GM10266 (cell line): ENCODE data around the gene PDE4B.

Source experiments
- DNase-seq: peaks from one replicate; pipeline ENCODE4 v3.0.0; 2012; ENCODE audit errors: extremely low spot score
- CTCF ChIP-seq: IDR thresholded peaks from 2 replicates; pipeline ENCODE4 v1.5.1; 2012; ENCODE audit warnings: mild to moderate bottlenecking, low read depth; ENCODE audit not compliant: control insufficient read depth, insufficient read depth; ENCODE audit errors: missing control alignments

PDE4B gene

GRCh38 chr1:65813956-65814355, 21.3 kb downstream of the PDE4B start:
- DNase-seq: no peak

GRCh38 chr1:65814752-65815151, 22.1 kb downstream of the PDE4B start:
- no peak for TF ChIP-seq CTCF

More at GRCh38 chr1:65813956-65814355, 21.3 kb downstream of the PDE4B start:
- no peak for TF ChIP-seq CTCF

GRCh38 chr1:65817891-65818290, 25.2 kb downstream of the PDE4B start:
- no peak for TF ChIP-seq CTCF
- no peak for DNase-seq

More at GRCh38 chr1:65814752-65815151, 22.1 kb downstream of the PDE4B start:
- DNase-seq: no peak

GRCh38 chr1:65818966-65819365, 26.3 kb downstream of the PDE4B start:
- no peak for TF ChIP-seq CTCF
- DNase-seq: no peak

GRCh38 chr1:65820983-65821382, 28.3 kb downstream of the PDE4B start:
- DNase-seq: no peak

GRCh38 chr1:65821386-65821785, 28.7 kb downstream of the PDE4B start:
- no peak for TF ChIP-seq CTCF
- DNase-seq: no peak

More at GRCh38 chr1:65820983-65821382, 28.3 kb downstream of the PDE4B start:
- no peak for TF ChIP-seq CTCF

- TF ChIP-seq CTCF: no peak
- no peak for DNase-seq
These were observed 31.4 kb downstream of the PDE4B start for GRCh38 chr1:65824103-65824502.
